Astrocyte (in vitro differentiated cells and primary cell): ENCODE data around the gene MAP7D2. TPM values are rescaled to one million over a fixed set of nuclear protein-coding genes. Genes with fewer than 3 reads are reported as not detected.

Experiments used
- DNase-seq: peaks from one replicate; pipeline ENCODE4 v3.0.0-alpha.2; 2010; ENCODE audit warnings: low read depth
- FAIRE-seq: peaks from 2 replicates; lab custom pipeline; 2011; peaks lifted over from hg19 to GRCh38; lab: Jason Lieb, UNC
- H2AFZ ChIP-seq: 2 replicates; pipeline ENCODE4 v1.6.0; 2012; ENCODE audit warnings: low read depth, low read length, inconsistent platforms
- H3K27ac ChIP-seq: 2 replicates; pipeline ENCODE4 v1.5.1; 2011; ENCODE audit warnings: low read depth, low read length, inconsistent platforms
- H3K27me3 ChIP-seq: 2 replicates; pipeline ENCODE4 v1.6.0; 2011; ENCODE audit warnings: low read length, inconsistent platforms; ENCODE audit not compliant: insufficient read depth
- H3K36me3 ChIP-seq: 2 replicates; pipeline ENCODE4 v1.5.1; 2011; ENCODE audit warnings: low read length, inconsistent platforms; ENCODE audit not compliant: insufficient read depth
- H3K4me1 ChIP-seq: 2 replicates; pipeline ENCODE4 v1.5.1; 2011; ENCODE audit warnings: low read length, inconsistent platforms; ENCODE audit not compliant: insufficient read depth
- H3K4me2 ChIP-seq: 2 replicates; pipeline ENCODE4 v1.6.0; 2012; ENCODE audit warnings: low read length, inconsistent platforms
- H3K4me3 ChIP-seq: 2 replicates; pipeline ENCODE4 v1.5.1; 2011; ENCODE audit warnings: low read depth, mild to moderate bottlenecking, low read length, inconsistent platforms; ENCODE audit not compliant: insufficient read depth
- H3K79me2 ChIP-seq: 2 replicates; pipeline ENCODE4 v1.6.0; 2012; ENCODE audit warnings: mild to moderate bottlenecking, low read length, inconsistent platforms; ENCODE audit not compliant: insufficient read depth
- H3K9ac ChIP-seq: 2 replicates; pipeline ENCODE4 v1.6.0; 2012; ENCODE audit warnings: mild to moderate bottlenecking, low read length, inconsistent platforms
- H3K9me3 ChIP-seq: 2 replicates; pipeline ENCODE4 v1.5.1; 2012; ENCODE audit warnings: low read depth, mild to moderate bottlenecking, low read length, inconsistent platforms; ENCODE audit not compliant: insufficient read depth
- H4K20me1 ChIP-seq: 2 replicates; pipeline ENCODE4 v1.6.0; 2012; ENCODE audit warnings: low read length, inconsistent platforms; ENCODE audit not compliant: insufficient read depth
- H3K27ac Mint-ChIP-seq: one replicate; pipeline ENCODE4 v1.8.0; 2021; ENCODE audit warnings: mild to moderate bottlenecking, mixed read lengths; ENCODE audit not compliant: unreplicated experiment
- H3K27me3 Mint-ChIP-seq: one replicate; pipeline ENCODE4 v1.8.0; 2021; ENCODE audit warnings: low read depth, mixed read lengths; ENCODE audit not compliant: unreplicated experiment
- H3K36me3 Mint-ChIP-seq: one replicate; pipeline ENCODE4 v1.8.0; 2021; ENCODE audit warnings: low read depth, mixed read lengths; ENCODE audit not compliant: unreplicated experiment
- H3K4me1 Mint-ChIP-seq: one replicate; pipeline ENCODE4 v1.8.0; 2021; ENCODE audit warnings: low read depth, mixed read lengths; ENCODE audit not compliant: unreplicated experiment
- H3K4me3 Mint-ChIP-seq: one replicate; pipeline ENCODE4 v1.8.0; 2021; ENCODE audit warnings: mild to moderate bottlenecking, moderate library complexity, mixed read lengths; ENCODE audit not compliant: unreplicated experiment
- H3K9me3 Mint-ChIP-seq: one replicate; pipeline ENCODE4 v1.8.0; 2021; ENCODE audit warnings: mild to moderate bottlenecking, mixed read lengths; ENCODE audit not compliant: unreplicated experiment
- CTCF ChIP-seq: IDR thresholded peaks from 2 replicates; pipeline ENCODE4 v1.5.1; 2011; ENCODE audit warnings: low read depth, mild to moderate bottlenecking, inconsistent platforms, low read length, moderate library complexity; ENCODE audit not compliant: insufficient read depth
- EZH2 ChIP-seq: IDR thresholded peaks from 2 replicates; pipeline ENCODE4 v1.6.1; 2012; ENCODE audit warnings: mild to moderate bottlenecking, low read length, inconsistent platforms; ENCODE audit not compliant: insufficient read depth
- total RNA-seq: library from RNA; stranded (reverse); gene quantifications from 2 replicates; pipeline ENCODE4 v1.2.1, GENCODE V29; 2021

The MAP7D2 gene
- total RNA-seq, 1 donor from 2014 or later, result 1.3 TPM

- no peaks in the 10 kb centered on the region for H3K4me1 ChIP-seq
- H3K27ac ChIP-seq, result no peak overlapping the region
- FAIRE-seq (no peak), DNase-seq (no peak)
- peaks cover 9% of the 10 kb centered on the region for H3K36me3 Mint-ChIP-seq
- H3K27me3 Mint-ChIP-seq, result no peaks in the 10 kb centered on the region
- no peaks in the 10 kb centered on the region for H3K27me3 ChIP-seq
- no peaks in the 10 kb centered on the region for H3K9me3 ChIP-seq
- no peak overlapping the region for H3K4me3 Mint-ChIP-seq
- H2AFZ ChIP-seq, result no peak overlapping the region
- H3K79me2 ChIP-seq, result peaks cover 4% of the 10 kb centered on the region
- no peak overlapping the region for H3K4me2 ChIP-seq
- H4K20me1 ChIP-seq, result peaks cover 7% of the 10 kb centered on the region
- no peak overlapping the region for H3K27ac Mint-ChIP-seq
- no peak overlapping the region for H3K9ac ChIP-seq
- H3K4me1 Mint-ChIP-seq, result no peaks in the 10 kb centered on the region
- H3K36me3 ChIP-seq, result no peaks in the 10 kb centered on the region
- peaks cover 6% of the 10 kb centered on the region for H3K9me3 Mint-ChIP-seq
- TF ChIP-seq CTCF (no peak), EZH2 (no peak)
- no peak overlapping the region for H3K4me3 ChIP-seq
These were observed 140.9 kb downstream of the MAP7D2 start for GRCh38 chrX:19975845-19976244.

GRCh38 chrX:19972984-19973383, 143.7 kb downstream of the MAP7D2 start:
- FAIRE-seq (no peak), DNase-seq (no peak)
- Mint-ChIP-seq H3K9me3 (peaks cover 4% of the 10 kb centered on the region), H3K4me3 (no peak overlapping the region), H3K36me3 (peaks cover 9% of the 10 kb centered on the region), H3K27me3 (no peaks in the 10 kb centered on the region), H3K4me1 (no peaks in the 10 kb centered on the region), H3K27ac (no peak overlapping the region)
- Histone ChIP-seq H4K20me1 (peaks cover 7% of the 10 kb centered on the region), H3K4me1 (no peaks in the 10 kb centered on the region), H3K27me3 (no peaks in the 10 kb centered on the region), H3K79me2 (no peaks in the 10 kb centered on the region), H3K4me3 (no peak overlapping the region), H3K36me3 (no peaks in the 10 kb centered on the region), H3K4me2 (no peak overlapping the region), H3K9me3 (no peaks in the 10 kb centered on the region), H3K27ac (no peak overlapping the region), H3K9ac (no peak overlapping the region), H2AFZ (no peak overlapping the region)
- no peak for TF ChIP-seq CTCF
- TF ChIP-seq EZH2, result no peak

GRCh38 chrX:19968276-19968675, 148.4 kb downstream of the MAP7D2 start:
- Histone ChIP-seq H2AFZ (no peak overlapping the region), H4K20me1 (no peaks in the 10 kb centered on the region), H3K4me3 (no peak overlapping the region), H3K79me2 (no peaks in the 10 kb centered on the region), H3K9me3 (no peaks in the 10 kb centered on the region), H3K27me3 (no peaks in the 10 kb centered on the region), H3K9ac (no peak overlapping the region), H3K36me3 (no peaks in the 10 kb centered on the region), H3K4me2 (no peak overlapping the region), H3K27ac (no peak overlapping the region), H3K4me1 (no peaks in the 10 kb centered on the region)
- no peaks in the 10 kb centered on the region for H3K9me3 Mint-ChIP-seq
- peaks cover 2% of the 10 kb centered on the region for H3K36me3 Mint-ChIP-seq
- no peaks in the 10 kb centered on the region for H3K27me3 Mint-ChIP-seq
- no peak overlapping the region for H3K4me3 Mint-ChIP-seq
- TF ChIP-seq CTCF (no peak), EZH2 (no peak)
- H3K27ac Mint-ChIP-seq, result no peak overlapping the region
- FAIRE-seq, result no peak
- DNase-seq, result no peak
- H3K4me1 Mint-ChIP-seq, result no peaks in the 10 kb centered on the region
